ENCODE data around the gene TSC1.

GRCh38 chr9:132896264-132896663 is 48.2 kb downstream of the TSC1 start:
- no peak for TF ChIP-seq CTCF (IDR thresholded peaks at IDR 0.05)
- no peak for TF ChIP-seq POLR2A (IDR thresholded peaks at IDR 0.05)

Measured in thyroid gland (tissue), 4 donors.